ENCODE data around the gene DLEC1. TPM values are rescaled to one million over a fixed set of nuclear protein-coding genes. Genes with fewer than 3 reads are reported as not detected.

DLEC1 gene
- total and polyA plus RNA-seq, 2 of the 4 experiments (the other 2 are of a cell fraction): 0.03 TPM; not detected in 1

DNA sequence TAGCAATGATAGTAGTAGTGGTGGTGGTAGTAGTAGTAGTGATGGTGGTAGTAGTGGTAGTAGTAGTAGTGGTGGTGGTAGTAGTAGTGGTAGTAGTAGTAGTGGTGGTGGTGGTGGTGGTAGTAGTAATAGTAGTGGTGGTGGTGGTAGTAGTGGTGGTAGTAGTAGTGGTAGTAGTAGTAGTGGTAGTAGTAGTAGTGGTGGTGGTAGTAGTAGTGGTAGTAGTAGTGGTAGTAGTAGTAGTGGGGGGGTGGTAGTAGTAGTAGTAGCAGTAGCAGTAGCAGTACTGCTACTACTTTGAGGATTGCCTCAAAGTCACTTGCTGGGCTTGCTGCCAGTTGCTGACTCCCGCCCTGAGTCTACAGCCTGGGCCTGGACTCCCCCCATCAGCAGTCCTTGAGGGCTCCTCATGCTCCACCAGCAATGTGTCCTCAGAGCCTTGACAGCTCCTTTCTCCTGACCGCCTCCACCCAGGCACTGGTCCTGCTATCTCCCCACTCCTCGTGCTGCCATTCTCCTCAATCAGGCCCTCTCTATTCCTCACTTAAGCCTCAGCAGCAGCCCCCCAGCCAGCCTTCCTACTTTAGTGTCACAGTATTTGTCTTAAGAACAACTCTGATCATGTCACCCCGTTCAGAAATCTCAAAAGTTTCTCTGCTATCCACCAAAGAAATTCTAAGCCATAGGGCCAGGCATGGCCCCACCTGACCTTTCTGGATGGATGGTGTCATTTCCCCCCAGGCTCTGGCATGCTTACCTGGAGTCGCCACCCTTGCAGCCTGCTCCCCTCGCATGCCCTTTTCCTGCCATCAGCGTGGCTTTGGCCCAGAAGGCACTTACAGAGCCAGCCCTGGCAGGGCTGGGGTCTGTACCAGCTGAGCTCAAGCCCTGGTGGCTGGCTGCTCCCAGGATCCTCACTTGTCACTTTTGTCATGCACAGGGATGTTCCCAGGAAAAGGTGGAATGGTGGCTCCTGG is 45.6 kb downstream of the DLEC1 start:
- POLR2A ChIA-PET (ENCODE audit: unreplicated experiment): no interaction called here

More for the DNA sequence above, 45.6 kb downstream of the DLEC1 start:
- peak overlapping the region; percentile 49 for H2BK5ac ChIP-seq (ENCODE audit: low read depth, low read length, poor library complexity, severe bottlenecking)
- no peak overlapping the region for H3K9ac ChIP-seq (ENCODE audit: low read depth, low read length)
- DNase-seq (peak; percentile 19), ATAC-seq (ENCODE audit: low read depth) (peak; percentile 24; the same call in 1 of the 2 replicates)
- H4K5ac ChIP-seq (ENCODE audit: low read depth, low read length): no peak overlapping the region
- CTCF ChIA-PET: no interaction called here
- H2BK120ac ChIP-seq (ENCODE audit: low read depth, low read length): no peak overlapping the region
- no peaks in the 10 kb centered on the region for H4K20me1 ChIP-seq (ENCODE audit: insufficient read depth, low read length)
- H3K14ac ChIP-seq (replicated peaks; ENCODE audit: low read depth, low read length): no peak overlapping the region
- no peaks in the 10 kb centered on the region for H3K9me1 ChIP-seq (ENCODE audit: insufficient read depth, low read length)
- BruUV-seq (replicated peaks): no TSS peak
- H3K36me3 ChIP-seq (ENCODE audit: control insufficient read depth, insufficient read depth, low read length): no peaks in the 10 kb centered on the region
- in situ Hi-C loops (cut with MboI; ENCODE audit: low sequenced_read_pairs) (no loop called here), dilution Hi-C loops (cut with HindIII; ENCODE audit: low sequenced_read_pairs, unreplicated experiment) (no loop called here), intact Hi-C loops (cut with micrococcal nuclease) (no loop called here)
- TF ChIP-seq, protein P1, sequence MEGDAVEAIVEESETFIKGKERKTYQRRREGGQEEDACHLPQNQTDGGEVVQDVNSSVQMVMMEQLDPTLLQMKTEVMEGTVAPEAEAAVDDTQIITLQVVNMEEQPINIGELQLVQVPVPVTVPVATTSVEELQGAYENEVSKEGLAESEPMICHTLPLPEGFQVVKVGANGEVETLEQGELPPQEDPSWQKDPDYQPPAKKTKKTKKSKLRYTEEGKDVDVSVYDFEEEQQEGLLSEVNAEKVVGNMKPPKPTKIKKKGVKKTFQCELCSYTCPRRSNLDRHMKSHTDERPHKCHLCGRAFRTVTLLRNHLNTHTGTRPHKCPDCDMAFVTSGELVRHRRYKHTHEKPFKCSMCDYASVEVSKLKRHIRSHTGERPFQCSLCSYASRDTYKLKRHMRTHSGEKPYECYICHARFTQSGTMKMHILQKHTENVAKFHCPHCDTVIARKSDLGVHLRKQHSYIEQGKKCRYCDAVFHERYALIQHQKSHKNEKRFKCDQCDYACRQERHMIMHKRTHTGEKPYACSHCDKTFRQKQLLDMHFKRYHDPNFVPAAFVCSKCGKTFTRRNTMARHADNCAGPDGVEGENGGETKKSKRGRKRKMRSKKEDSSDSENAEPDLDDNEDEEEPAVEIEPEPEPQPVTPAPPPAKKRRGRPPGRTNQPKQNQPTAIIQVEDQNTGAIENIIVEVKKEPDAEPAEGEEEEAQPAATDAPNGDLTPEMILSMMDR (conservative IDR thresholded peaks at IDR 0.05; ENCODE audit: low read depth, low read length): no peak
- TF ChIP-seq RCOR1 (IDR thresholded peaks at IDR 0.05; ENCODE audit: insufficient replicate concordance, low read length) (no peak), MXI1 (IDR thresholded peaks at IDR 0.05; ENCODE audit: borderline replicate concordance, low read depth, low read length) (no peak), CHD1 (IDR thresholded peaks at IDR 0.05; ENCODE audit: low read depth, low read length) (no peak)
- TF ChIP-seq, protein P2, sequence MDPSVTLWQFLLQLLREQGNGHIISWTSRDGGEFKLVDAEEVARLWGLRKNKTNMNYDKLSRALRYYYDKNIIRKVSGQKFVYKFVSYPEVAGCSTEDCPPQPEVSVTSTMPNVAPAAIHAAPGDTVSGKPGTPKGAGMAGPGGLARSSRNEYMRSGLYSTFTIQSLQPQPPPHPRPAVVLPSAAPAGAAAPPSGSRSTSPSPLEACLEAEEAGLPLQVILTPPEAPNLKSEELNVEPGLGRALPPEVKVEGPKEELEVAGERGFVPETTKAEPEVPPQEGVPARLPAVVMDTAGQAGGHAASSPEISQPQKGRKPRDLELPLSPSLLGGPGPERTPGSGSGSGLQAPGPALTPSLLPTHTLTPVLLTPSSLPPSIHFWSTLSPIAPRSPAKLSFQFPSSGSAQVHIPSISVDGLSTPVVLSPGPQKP (IDR thresholded peaks at IDR 0.05; ENCODE audit: borderline replicate concordance, low read depth, low read length): no peak
- H3K56ac ChIP-seq (ENCODE audit: extremely low read depth, insufficient read depth, low read length): no peak overlapping the region
- H3K27ac ChIP-seq (ENCODE audit: insufficient read depth, low read length): no peak overlapping the region
- no peak overlapping the region for H4K91ac ChIP-seq (ENCODE audit: insufficient read depth, low read depth, low read length)
- H3K79me1 ChIP-seq (ENCODE audit: low read depth in 1 of 2, low read length in 2 of 2): no peaks in the 10 kb centered on the region
- H3K4ac ChIP-seq (ENCODE audit: low read depth, low read length): no peak overlapping the region
- H2AFZ ChIP-seq (replicated peaks; ENCODE audit: low read length, poor library complexity): no peak overlapping the region
- 42% methylated on average over 2 of the region's 7 CpGs; no CpG with 5 or more reads in 1 of the 2 experiments for WGBS, 2 experiments (ENCODE audit: extremely low coverage in 2 of 2, insufficient read length in 1 of 2)
- no peak overlapping the region for H3K18ac ChIP-seq (ENCODE audit: low read depth, low read length)
- peaks cover 2% of the 10 kb centered on the region; the same call in 1 of the 2 replicates for H3K9me3 ChIP-seq (ENCODE audit: control insufficient read depth, insufficient read depth, low read length)
- no peak overlapping the region for H2AK5ac ChIP-seq (ENCODE audit: low read depth, low read length)
- no peak overlapping the region for H3K23ac ChIP-seq (ENCODE audit: low read depth, low read length)
- no peak overlapping the region for H3K4me3 ChIP-seq (ENCODE audit: insufficient read depth, low read depth, low read length)
- no peak overlapping the region for H2AK9ac ChIP-seq (replicated peaks; ENCODE audit: low read depth, low read length, poor library complexity)
- H3K4me1 ChIP-seq (ENCODE audit: control insufficient read depth, insufficient read depth, low read length): no peaks in the 10 kb centered on the region
- H2BK15ac ChIP-seq (ENCODE audit: low read depth, low read length): no peak overlapping the region
- no peak overlapping the region for H3K4me2 ChIP-seq (ENCODE audit: low read depth, low read length)
- H2BK20ac ChIP-seq (ENCODE audit: low read depth, low read length): no peak overlapping the region
- H3K27me3 ChIP-seq (ENCODE audit: control insufficient read depth, insufficient read depth, low read length): peaks cover 5% of the 10 kb centered on the region; the same call in 1 of the 2 replicates
- no peak overlapping the region for H4K8ac ChIP-seq (ENCODE audit: low read depth in 2 of 2, low read length in 2 of 2)
